Astrocyte (in vitro differentiated cells and primary cell): ENCODE results near the gene PLD4.

ENCODE experiments used
- CTCF ChIP-seq: IDR thresholded peaks from 2 replicates; pipeline ENCODE4 v1.5.1; 2011; ENCODE audit warnings: low read depth, mild to moderate bottlenecking, inconsistent platforms, low read length, moderate library complexity; ENCODE audit not compliant: insufficient read depth
- EZH2 ChIP-seq: IDR thresholded peaks from 2 replicates; pipeline ENCODE4 v1.6.1; 2012; ENCODE audit warnings: mild to moderate bottlenecking, low read length, inconsistent platforms; ENCODE audit not compliant: insufficient read depth

- TF ChIP-seq CTCF, result no peak
- no peak for TF ChIP-seq EZH2
These were observed 42.3 kb downstream of the PLD4 start for GRCh38 chr14:104966981-104967385.
